HG02610 (cell line): ENCODE results near the gene UBN1.
"Not testable (repeated sequence)": the region's sequence is repeated elsewhere in the genome, so short reads cannot be mapped to it uniquely, and the experiment has no call there.

ENCODE experiments used
- ATAC-seq: cut with Tn5 transposase; IDR thresholded peaks from one replicate; pipeline ENCODE4 v1.9.1; 2021; ENCODE audit warnings: mild to moderate bottlenecking, moderate library complexity; ENCODE audit not compliant: unreplicated experiment

The UBN1 gene

GRCh38 chr16:4925293-4925607 is 78.0 kb downstream of the UBN1 start:
- no peak for ATAC-seq

DNA sequence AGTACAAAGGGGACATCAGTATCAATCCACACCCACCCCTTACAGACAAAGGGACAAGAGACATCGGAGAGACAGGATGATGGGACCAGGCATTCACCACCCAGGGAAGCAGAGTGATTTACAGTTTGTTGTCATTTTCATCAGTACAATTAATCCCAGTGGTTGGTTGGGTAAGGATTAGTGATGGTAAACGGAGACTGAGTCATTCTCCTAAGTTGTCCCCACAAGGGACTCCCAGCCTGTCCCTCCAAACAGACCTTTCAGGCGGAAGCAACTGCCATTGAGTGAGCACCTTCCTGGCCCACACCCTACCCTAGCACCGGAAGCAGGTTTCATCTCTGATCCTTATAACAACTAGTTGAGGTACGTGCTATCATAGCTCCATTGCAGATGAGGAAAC is 78.5 kb downstream of the UBN1 start:
- ATAC-seq: no peak

DNA sequence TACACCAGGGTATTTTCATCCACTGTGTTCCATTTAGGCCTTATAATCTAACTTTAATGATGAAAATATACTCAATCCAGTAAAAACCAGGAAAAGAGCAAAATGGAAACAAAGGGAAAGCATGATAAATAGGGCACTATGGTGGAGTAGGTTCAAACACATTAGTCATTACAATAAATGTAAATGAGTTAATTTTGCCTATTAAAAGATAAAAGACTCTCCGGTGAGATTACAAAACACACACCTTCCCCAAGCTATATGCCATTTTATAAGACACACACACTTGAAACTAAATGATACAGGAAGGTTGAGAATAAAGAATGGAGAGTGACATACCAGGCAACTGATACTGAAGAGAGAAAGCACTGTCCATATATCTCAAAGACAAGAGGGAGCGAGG is 79.6 kb downstream of the UBN1 start:
- ATAC-seq: no peak

DNA sequence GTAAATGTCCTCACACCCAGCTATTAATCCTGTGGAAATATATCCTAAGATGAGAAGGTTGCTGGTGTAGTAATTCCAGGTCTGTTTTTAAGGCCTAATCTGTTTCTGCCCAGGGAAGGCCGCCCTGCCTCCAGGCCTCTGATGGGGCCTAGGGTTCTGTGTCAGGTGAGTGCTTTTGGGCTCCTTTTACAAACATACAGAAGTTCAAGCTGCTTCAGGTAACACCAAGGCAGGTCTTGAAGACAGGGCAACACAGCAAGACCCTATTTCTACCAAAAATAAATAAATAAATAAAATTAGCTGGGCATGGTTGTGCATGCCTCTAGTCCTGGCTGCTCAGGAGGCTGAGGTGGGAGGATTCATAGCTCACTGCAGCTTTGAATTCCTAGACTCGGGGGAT is 80.4 kb downstream of the UBN1 start:
- no peak for ATAC-seq

- no peak for ATAC-seq
Observed at GRCh38 chr16:4928227-4928626, 80.9 kb downstream of the UBN1 start.

DNA sequence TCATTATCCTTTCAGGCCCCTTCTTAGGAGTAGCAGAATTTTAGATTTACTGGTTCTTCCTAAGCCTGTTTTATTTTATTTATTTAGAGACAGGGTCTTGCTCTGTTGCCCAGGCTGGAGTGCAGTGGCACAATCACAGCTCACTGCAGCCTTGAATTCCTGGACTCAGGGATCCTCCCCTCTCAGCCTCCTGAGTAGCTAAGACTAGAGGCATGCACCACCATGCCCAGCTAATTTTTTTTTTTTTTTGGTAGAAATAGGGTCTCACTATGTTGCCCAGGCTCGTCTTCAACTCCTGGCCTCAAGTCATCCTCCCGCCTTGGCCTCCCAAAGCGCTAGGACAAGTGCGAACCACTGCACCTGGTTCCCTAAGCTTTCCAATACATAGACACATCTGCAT is 82.3 kb downstream of the UBN1 start:
- not testable (repeated sequence) for ATAC-seq

- no peak for ATAC-seq
Observed at GRCh38 chr16:4931381-4931780, 84.1 kb downstream of the UBN1 start.
